Measurements from ENCODE around the gene OOSP4B. TPM values are rescaled to one million over a fixed set of nuclear protein-coding genes. Genes with fewer than 3 reads are reported as not detected.

OOSP4B gene
- not detected for total RNA-seq

GRCh38 chr11:60016881-60017280, at the start of gene OOSP4B:
TSS of gene OOSP4B (plus strand) at chr11:60017181.

GRCh38 chr11:60040109-60040508, 23.1 kb downstream of the OOSP4B start, which contains the start of gene OOSP2:
TSS of gene OOSP2 (plus strand) at chr11:60040409. CDS start at chr11:60040460, 51 bp downstream.

GRCh38 chr11:60056349-60056969, 39.5 kb downstream of the OOSP4B start, which contains the start of gene MS4A3:
TSS of gene MS4A3 (plus strand) at chr11:60056665. CDS start at chr11:60061161, 4,496 bp downstream.

Other genes with a start within 250 kb of the OOSP4B start
- 20.7 TPM for gene MRPL16, start 206.4 kb upstream of the OOSP4B start, total RNA-seq
- not detected for gene CBLIF, start 171.7 kb upstream of the OOSP4B start, total RNA-seq
- not detected for gene TCN1, start 150.7 kb upstream of the OOSP4B start, total RNA-seq
- gene OOSP3, start 138.4 kb upstream of the OOSP4B start, total RNA-seq: not detected
- not detected for gene OOSP1, start 78.7 kb upstream of the OOSP4B start, total RNA-seq
- gene OOSP4A, start 53.1 kb upstream of the OOSP4B start, total RNA-seq: not detected
- not detected for gene OOSP2, start 23.2 kb downstream of the OOSP4B start, total RNA-seq
- not detected for gene MS4A3, start 39.5 kb downstream of the OOSP4B start, total RNA-seq
- not detected for gene MS4A2, start 71.5 kb downstream of the OOSP4B start, total RNA-seq
- gene MS4A6A, start 165.9 kb downstream of the OOSP4B start, total RNA-seq: 1.6 TPM
- not detected for gene MS4A4E, start 226.0 kb downstream of the OOSP4B start, total RNA-seq